Endometrial microvascular endothelial cells (primary cell): ENCODE results near the gene DNASE2B. TPM values are rescaled to one million over a fixed set of nuclear protein-coding genes. Genes with fewer than 3 reads are reported as not detected.
"Not testable (repeated sequence)": the region's sequence is repeated elsewhere in the genome, so short reads cannot be mapped to it uniquely, and the experiment has no call there.

ENCODE experiments used
- in situ Hi-C: cut with HindIII; loops from 2 replicates; pipeline ENCODE4 v1.10.0; 2017; ENCODE audit warnings: low sequenced_read_pairs, low pct_unique_long_range_greater_than_20kb; ENCODE audit errors: inconsistent ontology term
- total RNA-seq: library from RNA; depleted of rRNA; stranded (reverse); fragments of >200 nt; gene quantifications from one replicate; pipeline ENCODE4 v1.2.3, GENCODE V29; 2015; ENCODE audit errors: inconsistent ontology term

The DNASE2B gene
- total RNA-seq, 1 donor from 2014 or later: not detected

DNA sequence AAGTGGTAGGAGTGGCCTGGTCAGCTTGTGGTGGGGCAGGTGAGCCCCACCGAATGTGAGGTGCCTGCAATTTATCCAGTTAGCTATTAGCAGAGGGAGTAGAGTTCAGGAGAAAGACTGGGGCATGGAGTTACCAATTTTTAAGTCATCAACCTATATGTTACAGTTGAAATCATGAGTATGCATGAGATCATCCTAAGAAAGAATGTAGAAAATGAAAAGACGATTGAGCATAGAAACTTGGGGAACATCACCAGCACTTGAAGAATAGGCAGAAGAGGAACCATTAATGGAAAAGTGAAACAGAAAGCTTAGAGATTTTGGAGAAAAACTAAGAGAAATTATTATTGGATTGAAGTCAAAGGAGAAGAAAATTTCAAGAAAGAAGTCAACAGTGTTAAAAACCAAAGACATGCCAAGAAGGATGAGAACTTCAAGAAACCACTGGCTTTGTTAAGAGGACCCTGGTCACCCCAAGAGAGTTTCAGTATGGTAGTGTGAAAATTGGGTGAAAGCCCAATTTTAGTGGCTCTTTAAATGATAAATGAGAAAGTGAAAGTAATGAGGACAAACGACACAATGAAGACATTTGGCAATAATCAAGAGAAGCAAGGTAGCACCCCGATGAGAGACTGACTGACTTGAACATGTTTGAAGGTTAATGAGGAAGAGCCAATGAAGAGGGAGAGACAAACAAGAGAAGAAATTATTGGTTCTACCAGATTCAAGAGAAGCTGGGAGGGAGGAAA is 36.7 kb downstream of the DNASE2B start:
- in situ Hi-C loops: no loop called here

GRCh38 chr1:84436876-84437655 is 38.8 kb downstream of the DNASE2B start:
- in situ Hi-C loops: no loop called here

DNA sequence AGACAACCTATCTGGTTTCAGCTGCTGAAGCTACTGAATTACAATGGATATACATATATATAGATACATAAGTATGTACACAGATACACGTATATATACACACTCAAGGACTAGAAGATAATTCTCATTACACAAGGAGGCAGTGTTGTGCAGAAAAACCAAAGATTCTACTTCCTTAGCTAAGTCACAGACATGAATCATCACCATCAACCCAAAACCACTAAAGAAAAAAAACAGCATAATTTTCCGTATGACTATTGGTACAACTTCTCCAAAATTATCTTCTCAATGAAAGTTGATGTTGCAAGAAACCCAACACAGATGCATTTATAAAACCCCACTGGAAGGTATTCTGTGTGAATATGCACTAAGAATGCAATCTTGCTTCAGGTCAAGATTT is 44.0 kb downstream of the DNASE2B start:
- in situ Hi-C loops: no loop called here

- in situ Hi-C loops: not testable (repeated sequence)
Observed at GRCh38 chr1:84442747-84443646, 44.7 kb downstream of the DNASE2B start.

- in situ Hi-C loops: not testable (repeated sequence)
Observed at GRCh38 chr1:84448704-84449103, 50.4 kb downstream of the DNASE2B start.

- in situ Hi-C loops: no loop called here
Observed at GRCh38 chr1:84450910-84451309, 52.6 kb downstream of the DNASE2B start.

GRCh38 chr1:84452436-84452835 is 54.2 kb downstream of the DNASE2B start:
- in situ Hi-C loops: no loop called here

DNA sequence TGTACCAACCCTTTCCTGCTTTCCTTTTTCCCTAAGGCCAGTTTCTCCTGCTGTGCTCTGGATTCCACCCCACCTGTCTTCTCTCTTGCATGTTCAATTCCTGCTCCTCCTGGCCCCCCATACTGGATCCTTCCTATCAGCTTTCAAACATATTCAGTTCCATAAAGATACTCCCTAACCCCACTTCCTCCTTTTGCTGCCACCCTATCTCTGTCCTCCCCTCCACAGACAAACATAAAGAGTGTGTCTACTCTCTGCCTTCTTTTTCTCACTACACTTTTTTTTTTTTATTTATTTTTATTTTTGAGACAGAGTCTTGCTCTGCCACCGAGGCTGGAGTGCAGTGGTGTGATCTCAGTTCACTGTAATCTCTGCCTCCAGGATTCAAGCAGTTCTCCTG is 63.8 kb downstream of the DNASE2B start:
- in situ Hi-C loops: no loop called here

Other genes with a start within 250 kb of the DNASE2B start
- gene SAMD13, start 96.8 kb upstream of the DNASE2B start, total RNA-seq: 4.5 TPM
- gene RPF1, start 80.8 kb downstream of the DNASE2B start, total RNA-seq: 40.0 TPM
- not detected for gene SPATA1, start 107.9 kb downstream of the DNASE2B start, total RNA-seq
- gene GNG5, start 108.1 kb downstream of the DNASE2B start, total RNA-seq: 69.5 TPM
- gene CTBS, start 176.0 kb downstream of the DNASE2B start, total RNA-seq: 15.1 TPM